Stomach (tissue), 9 donors: ENCODE measurements around the gene PEF1. TPM values are rescaled to one million over a fixed set of nuclear protein-coding genes. Genes with fewer than 3 reads are reported as not detected.

Experiments used
- DNase-seq, 2 donors: peaks; one replicate each; pipeline versions ENCODE4 v3.0.0 to v3.0.0-alpha.2; 2013 to 2019
- H3K27ac ChIP-seq, 5 donors: fragments of 200-600 bp in 4 of 5; sonication (generic) in 4 of 5; one replicate each; pipeline ENCODE4 v1.5.1; 2013 to 2019; ENCODE audit warnings: mild to moderate bottlenecking in 1 of 5, moderate library complexity in 1 of 5
- H3K27me3 ChIP-seq, 3 donors: fragments of 200-600 bp; sonication (generic); one replicate each; pipeline ENCODE4 v1.5.1; 2017 to 2019; ENCODE audit warnings: mixed run types in 1 of 3
- H3K36me3 ChIP-seq, 4 donors: fragments of 200-600 bp; sonication (generic); 1 replicate in 3 of 4; 2 replicates in 1 of 4; pipeline ENCODE4 v1.5.1; 2016 to 2019
- H3K4me1 ChIP-seq, 4 donors: fragments of 200-600 bp; sonication (generic); one replicate each; pipeline ENCODE4 v1.5.1; 2016 to 2019
- H3K4me3 ChIP-seq, 4 donors: fragments of 200-600 bp; sonication (generic) in 3 of 4; one replicate each; pipeline ENCODE4 v1.5.1; 2016 to 2019; ENCODE audit warnings: mild to moderate bottlenecking in 1 of 4
- H3K9me3 ChIP-seq, 4 donors: fragments of 200-600 bp; sonication (generic); one replicate each; pipeline ENCODE4 v1.5.1; 2016 to 2019
- CTCF ChIP-seq, 7 experiments: fragments of 450-650 bp in 4 of 7; fragments of 200-600 bp in 3 of 7; sonication (generic) in 3 of 7; IDR thresholded peaks; one replicate each; pipeline ENCODE4 v1.5.1; 2016 to 2019; ENCODE audit warnings: antibody characterized with exemption in 7 of 7, control low read depth in 2 of 7, mild to moderate bottlenecking in 1 of 7
- EP300 ChIP-seq: sonication (generic); formaldehyde crosslinking; IDR thresholded peaks from one replicate; pipeline ENCODE4 v1.6.1; 2017; ENCODE audit warnings: antibody characterized with exemption
- POLR2A ChIP-seq, 4 donors: fragments of 450-650 bp; IDR thresholded peaks; one replicate each; pipeline ENCODE4 v1.6.1; 2016; ENCODE audit warnings: antibody characterized with exemption in 4 of 4, control low read depth in 2 of 4, mild to moderate bottlenecking in 1 of 4, moderate library complexity in 1 of 4
- POLR2AphosphoS5 ChIP-seq, 3 donors: sonication (generic); formaldehyde crosslinking; IDR thresholded peaks; one replicate each; pipeline ENCODE4 v1.6.1; 2016; ENCODE audit warnings: antibody characterized with exemption in 3 of 3
- WGBS, 5 donors: extraction: QIAGEN DNeasy Blood & Tissue Kit in 3 of 5; methylation state at CpG; one replicate each; pipeline versions ENCODE4 v1.1.5 to v1.1.7; 2013 to 2018; 5-methylcytosine and 5-hydroxymethylcytosine counted together
- intact Hi-C: fragments of 100-400 bp; cut with DNase I; formaldehyde crosslinking; loops from one replicate; pipeline ENCODE4 v1.15.1; 2023; ENCODE audit warnings: low total_unique reads
- polyA plus RNA-seq, 3 donors: library from polyadenylated mRNA; stranded (reverse); fragments of 200-250 nt; gene quantifications; one replicate each; pipeline ENCODE4 v1.2.3, GENCODE V29; 2013
- total RNA-seq, 5 donors: library from RNA; depleted of rRNA; stranded (reverse); fragments of >200 nt; gene quantifications; one replicate each; pipeline versions ENCODE4 v1.1.0 to v1.2.3, GENCODE V29; 2014 to 2016
- donor health status: healthy with polysubstance abuse.
- donor health status: Bipolar disorder and iron deficiency.
- donor health status: healthy.

The PEF1 gene
- total and polyA plus RNA-seq, 8 donors, result 19.7 to 91.0 (median 66.1) TPM

DNA sequence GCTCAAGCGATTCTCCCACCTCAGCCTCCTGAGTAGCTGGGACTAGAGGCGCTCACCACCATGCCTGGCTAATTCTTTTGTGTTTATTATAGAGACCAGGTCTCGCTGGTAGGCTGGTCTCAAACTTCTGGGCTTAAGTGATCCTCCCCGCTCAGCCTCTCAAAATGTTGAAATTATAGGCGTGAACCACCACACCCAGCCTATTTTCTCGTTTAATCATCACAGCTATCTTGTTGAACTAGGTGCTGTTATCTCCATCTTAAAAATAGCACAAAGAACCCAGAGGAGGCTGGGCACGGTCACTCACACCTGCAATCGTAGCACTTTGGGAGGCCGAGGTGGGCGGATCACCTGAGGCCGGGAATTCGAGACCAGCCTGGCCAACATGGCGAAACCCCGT lies 31.1 kb upstream of the PEF1 start:
- no peaks in the 10 kb centered on the region for H3K27me3 ChIP-seq
- TF ChIP-seq POLR2AphosphoS5 (IDR thresholded peaks at IDR 0.05), result no peak
- TF ChIP-seq CTCF (IDR thresholded peaks at IDR 0.05), result no peak
- no peak for TF ChIP-seq POLR2A (IDR thresholded peaks at IDR 0.05)
- no peak for TF ChIP-seq EP300
- H3K9me3 ChIP-seq, result no peaks in the 10 kb centered on the region
- peaks cover 2 to 46% (median 22%) of the 10 kb centered on the region in 4 donors for H3K4me1 ChIP-seq
- DNase-seq, result no peak
- intact Hi-C loops, result no loop called here
- no peak overlapping the region for H3K4me3 ChIP-seq
- H3K27ac ChIP-seq, result no peak overlapping the region
- 53 to 74% (median 65%) methylated on average over 14 of the region's 14 CpGs for WGBS, 5 donors
- H3K36me3 ChIP-seq, result peaks cover 7 to 41% (median 22%) of the 10 kb centered on the region in 4 donors

- H3K27ac ChIP-seq, result peak overlapping the region in 1 of 5 donors; percentile 88
- no peaks in the 10 kb centered on the region for H3K9me3 ChIP-seq
- TF ChIP-seq CTCF (IDR thresholded peaks at IDR 0.05), result no peak
- TF ChIP-seq POLR2AphosphoS5 (IDR thresholded peaks at IDR 0.05), result no peak
- no peak for TF ChIP-seq POLR2A (IDR thresholded peaks at IDR 0.05)
- TF ChIP-seq EP300, result no peak
- H3K4me1 ChIP-seq, result peaks cover 8 to 52% (median 28%) of the 10 kb centered on the region in 4 donors
- DNase-seq, result no peak
- intact Hi-C loops, result no loop called here
- no peak overlapping the region for H3K4me3 ChIP-seq
- 66 to 81% (median 71%) methylated on average over 7 of the region's 7 CpGs for WGBS, 5 donors
- H3K36me3 ChIP-seq, result peaks cover 5 to 35% (median 16%) of the 10 kb centered on the region in 4 donors
- no peaks in the 10 kb centered on the region for H3K27me3 ChIP-seq
Observed at GRCh38 chr1:31675161-31675560, 30.5 kb upstream of the PEF1 start.

- Histone ChIP-seq H3K4me1 (peaks cover 12 to 58% (median 33%) of the 10 kb centered on the region in 4 donors), H3K27me3 (no peaks in the 10 kb centered on the region), H3K9me3 (no peaks in the 10 kb centered on the region), H3K36me3 (peaks cover under 1 to 30% (median 10%) of the 10 kb centered on the region in 4 donors), H3K27ac (peak overlapping the region in 1 of 5 donors; percentile 88), H3K4me3 (no peak overlapping the region)
- intact Hi-C loops, result loop anchor here (5.0 kb wide), 1 partner anchor 33 kb away; no protein-coding TSS in a partner anchor
- 80 to 89% (median 85%) methylated on average over 6 to 8 of the region's 8 CpGs for WGBS, 5 donors
- DNase-seq, result no peak
- no peak for TF ChIP-seq EP300
- no peak for TF ChIP-seq POLR2AphosphoS5 (IDR thresholded peaks at IDR 0.05)
- TF ChIP-seq POLR2A (IDR thresholded peaks at IDR 0.05), result no peak
- no peak for TF ChIP-seq CTCF (IDR thresholded peaks at IDR 0.05)
Observed at GRCh38 chr1:31674626-31675025, 29.9 kb upstream of the PEF1 start.

DNA sequence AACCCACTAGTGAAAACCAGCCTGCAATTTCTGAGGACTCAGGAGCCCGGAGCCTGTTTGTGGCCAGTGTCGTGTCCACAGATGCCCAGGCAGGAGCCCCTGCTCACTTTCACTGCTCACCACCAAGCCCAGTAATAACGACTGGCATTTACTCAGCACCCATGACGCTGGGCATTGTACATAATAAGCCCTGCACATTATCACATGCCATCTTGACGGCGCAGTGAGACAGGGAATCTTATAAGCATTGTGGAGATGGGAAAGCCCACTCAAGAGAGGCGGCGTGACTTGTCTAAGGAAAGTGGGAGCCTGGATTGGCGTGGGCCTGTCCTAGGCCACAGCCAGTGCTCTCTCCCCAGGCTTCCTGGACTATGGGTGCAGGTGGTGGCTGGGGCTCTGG lies 28.8 kb upstream of the PEF1 start:
- Histone ChIP-seq H3K4me3 (no peak overlapping the region), H3K4me1 (peaks cover 17 to 68% (median 42%) of the 10 kb centered on the region in 4 donors), H3K9me3 (no peaks in the 10 kb centered on the region), H3K27ac (peak overlapping the region in 2 of 5 donors; percentile 55 to 88), H3K27me3 (no peaks in the 10 kb centered on the region), H3K36me3 (peaks cover 0 to 19% (median 5%) of the 10 kb centered on the region in 4 donors)
- DNase-seq, result no peak
- TF ChIP-seq EP300, result no peak
- no peak for TF ChIP-seq CTCF (IDR thresholded peaks at IDR 0.05)
- TF ChIP-seq POLR2AphosphoS5 (IDR thresholded peaks at IDR 0.05), result no peak
- no peak for TF ChIP-seq POLR2A (IDR thresholded peaks at IDR 0.05)
- intact Hi-C loops, result loop anchor here (5.0 kb wide), 1 partner anchor 34 kb away; no protein-coding TSS in a partner anchor
- 81 to 93% (median 91%) methylated on average over 9 of the region's 9 CpGs for WGBS, 5 donors
